Duodenal mucosa (tissue), 2 donors: ENCODE results near the gene SLC35E4.

ENCODE experiments used
- H3K27ac ChIP-seq: one replicate; pipeline ENCODE4 v1.7.0; 2013; ENCODE audit warnings: low read depth, low read length
- H3K27me3 ChIP-seq, 2 donors: one replicate each; pipeline ENCODE4 v1.7.0; 2013; ENCODE audit warnings: low read length in 2 of 2, control low read depth in 1 of 2; ENCODE audit not compliant: insufficient read depth in 2 of 2, control insufficient read depth in 1 of 2
- H3K36me3 ChIP-seq, 2 donors: one replicate each; pipeline ENCODE4 v1.7.0; 2013; ENCODE audit warnings: low read length in 2 of 2, control low read depth in 1 of 2; ENCODE audit not compliant: insufficient read depth in 2 of 2, control insufficient read depth in 1 of 2
- H3K4me1 ChIP-seq, 2 donors: one replicate each; pipeline ENCODE4 v1.7.0; 2013; ENCODE audit warnings: low read length in 2 of 2, control low read depth in 1 of 2; ENCODE audit not compliant: insufficient read depth in 2 of 2, control insufficient read depth in 1 of 2
- H3K4me3 ChIP-seq, 2 donors: one replicate each; pipeline ENCODE4 v1.7.0; 2013; ENCODE audit warnings: low read length in 2 of 2, low read depth in 1 of 2
- H3K9ac ChIP-seq, 2 donors: one replicate each; pipeline ENCODE4 v1.7.0; 2013; ENCODE audit warnings: low read length in 2 of 2, low read depth in 1 of 2
- H3K9me3 ChIP-seq, 2 donors: one replicate each; pipeline ENCODE4 v1.7.0; 2013; ENCODE audit warnings: low read length in 2 of 2, control low read depth in 1 of 2; ENCODE audit not compliant: control insufficient read depth in 1 of 2

Gene SLC35E4

GRCh38 chr22:30649430-30650007, 13.9 kb downstream of the SLC35E4 start:
- Histone ChIP-seq H3K36me3 (no peaks in the 10 kb centered on the region), H3K9me3 (no peaks in the 10 kb centered on the region), H3K9ac (no peak overlapping the region), H3K27ac (no peak overlapping the region), H3K27me3 (no peaks in the 10 kb centered on the region), H3K4me3 (no peak overlapping the region), H3K4me1 (peaks cover 0 to 12% of the 10 kb centered on the region in 2 donors)

GRCh38 chr22:30650508-30651116, 15.0 kb downstream of the SLC35E4 start:
- Histone ChIP-seq H3K27me3 (no peaks in the 10 kb centered on the region), H3K36me3 (no peaks in the 10 kb centered on the region), H3K4me1 (peaks cover 0 to 12% of the 10 kb centered on the region in 2 donors), H3K9me3 (no peaks in the 10 kb centered on the region), H3K9ac (no peak overlapping the region), H3K27ac (no peak overlapping the region), H3K4me3 (no peak overlapping the region)

GRCh38 chr22:30652852-30653251, 17.3 kb downstream of the SLC35E4 start:
- H3K9me3 ChIP-seq = no peaks in the 10 kb centered on the region
- no peaks in the 10 kb centered on the region for H3K27me3 ChIP-seq
- H3K4me3 ChIP-seq = no peak overlapping the region
- peaks cover 0 to 12% of the 10 kb centered on the region in 2 donors for H3K4me1 ChIP-seq
- no peaks in the 10 kb centered on the region for H3K36me3 ChIP-seq
- no peak overlapping the region for H3K9ac ChIP-seq
- H3K27ac ChIP-seq = no peak overlapping the region

- H3K27ac ChIP-seq = no peak overlapping the region
- H3K36me3 ChIP-seq = no peaks in the 10 kb centered on the region
- peaks cover 0 to 7% of the 10 kb centered on the region in 2 donors for H3K4me1 ChIP-seq
- H3K9me3 ChIP-seq = no peaks in the 10 kb centered on the region
- no peaks in the 10 kb centered on the region for H3K27me3 ChIP-seq
- no peak overlapping the region for H3K4me3 ChIP-seq
- no peak overlapping the region for H3K9ac ChIP-seq
These were observed 18.8 kb downstream of the SLC35E4 start for GRCh38 chr22:30654361-30654760.

GRCh38 chr22:30655532-30655931, 20.0 kb downstream of the SLC35E4 start:
- Histone ChIP-seq H3K4me1 (peaks cover 0 to 4% of the 10 kb centered on the region in 2 donors), H3K27me3 (no peaks in the 10 kb centered on the region), H3K27ac (no peak overlapping the region), H3K9ac (no peak overlapping the region), H3K36me3 (peaks cover 0 to 4% of the 10 kb centered on the region in 2 donors), H3K9me3 (no peaks in the 10 kb centered on the region), H3K4me3 (no peak overlapping the region)

GRCh38 chr22:30662040-30662439, 26.5 kb downstream of the SLC35E4 start:
- Histone ChIP-seq H3K4me1 (peaks cover 13 to 19% of the 10 kb centered on the region in 2 donors), H3K9me3 (no peaks in the 10 kb centered on the region), H3K4me3 (no peak overlapping the region), H3K27ac (no peak overlapping the region), H3K36me3 (peaks cover 11 to 25% of the 10 kb centered on the region in 2 donors), H3K9ac (no peak overlapping the region), H3K27me3 (no peaks in the 10 kb centered on the region)

- Histone ChIP-seq H3K27me3 (no peaks in the 10 kb centered on the region), H3K4me1 (peaks cover 23 to 26% of the 10 kb centered on the region in 2 donors), H3K4me3 (no peak overlapping the region), H3K36me3 (peaks cover 11 to 25% of the 10 kb centered on the region in 2 donors), H3K9me3 (no peaks in the 10 kb centered on the region), H3K27ac (no peak overlapping the region), H3K9ac (no peak overlapping the region)
These were observed 29.2 kb downstream of the SLC35E4 start for GRCh38 chr22:30664798-30665197.

- no peaks in the 10 kb centered on the region for H3K27me3 ChIP-seq
- peak overlapping the region in 1 of 2 donors; percentile 32 for H3K4me3 ChIP-seq
- H3K36me3 ChIP-seq = peaks cover 11 to 21% of the 10 kb centered on the region in 2 donors
- no peaks in the 10 kb centered on the region for H3K9me3 ChIP-seq
- H3K4me1 ChIP-seq = peaks cover 23 to 26% of the 10 kb centered on the region in 2 donors
- H3K27ac ChIP-seq = no peak overlapping the region
- H3K9ac ChIP-seq = peak overlapping the region in 1 of 2 donors; percentile 3
These were observed 29.7 kb downstream of the SLC35E4 start for GRCh38 chr22:30665266-30665665.

- H3K9ac ChIP-seq = peak overlapping the region in 1 of 2 donors; percentile 35
- peak overlapping the region in 1 of 2 donors; percentile 41 for H3K4me3 ChIP-seq
These were observed 30.2 kb downstream of the SLC35E4 start for GRCh38 chr22:30665786-30666185.

GRCh38 chr22:30667107-30667493, 31.5 kb downstream of the SLC35E4 start:
- H3K9ac ChIP-seq = peak overlapping the region; percentile 34 to 87
- peaks cover 23 to 26% of the 10 kb centered on the region in 2 donors for H3K4me1 ChIP-seq
- no peaks in the 10 kb centered on the region for H3K9me3 ChIP-seq
- H3K27me3 ChIP-seq = no peaks in the 10 kb centered on the region
- H3K27ac ChIP-seq = peak overlapping the region; percentile 85
- H3K36me3 ChIP-seq = peaks cover 7 to 16% of the 10 kb centered on the region in 2 donors
- peak overlapping the region; percentile 90 to 93 for H3K4me3 ChIP-seq

More at GRCh38 chr22:30665786-30666185, 30.2 kb downstream of the SLC35E4 start:
- Histone ChIP-seq H3K27ac (no peak overlapping the region), H3K9me3 (no peaks in the 10 kb centered on the region), H3K27me3 (no peaks in the 10 kb centered on the region), H3K36me3 (peaks cover 11 to 21% of the 10 kb centered on the region in 2 donors), H3K4me1 (peaks cover 23 to 26% of the 10 kb centered on the region in 2 donors)
